K562 (cell line): ENCODE measurements around the gene CAPZA1. TPM values are rescaled to one million over a fixed set of nuclear protein-coding genes. Genes with fewer than 3 reads are reported as not detected.

Experiments
- E2F4 ChIP-seq: sonication (generic); formaldehyde crosslinking; IDR thresholded peaks from 2 replicates; pipeline ENCODE4 v1.8.0; 2022; ENCODE audit warnings: mild to moderate bottlenecking, low read depth, missing genetic modification reagents
- MAX ChIP-seq: sonication (generic); formaldehyde crosslinking; IDR thresholded peaks from 2 replicates; pipeline ENCODE4 v1.9.0; 2022; ENCODE audit warnings: mild to moderate bottlenecking, missing genetic modification reagents
- ZBTB40 ChIP-seq, 2 experiments: fragments of 450-650 bp in 1 of 2; sonication (generic) in 1 of 2; formaldehyde crosslinking in 1 of 2; IDR thresholded peaks; 2 replicates each; pipeline versions ENCODE4 v1.7.1 to v1.9.0; 2016 to 2022; ENCODE audit warnings: inconsistent platforms in 1 of 2, mild to moderate bottlenecking in 1 of 2, missing genetic modification reagents in 1 of 2
- ZBTB43 ChIP-seq: sonication (generic); formaldehyde crosslinking; IDR thresholded peaks from 2 replicates; pipeline ENCODE4 v1.8.0; 2023; ENCODE audit warnings: mild to moderate bottlenecking, missing genetic modification reagents
- ZNF124 ChIP-seq: sonication (generic); formaldehyde crosslinking; IDR thresholded peaks from 2 replicates; pipeline ENCODE4 v1.8.1; 2022; ENCODE audit warnings: missing genetic modification reagents
- ZNF592 ChIP-seq: fragments of 450-650 bp; IDR thresholded peaks from 2 replicates; pipeline ENCODE4 v1.6.1; 2017; ENCODE audit warnings: antibody characterized with exemption, mild to moderate bottlenecking
- ZNF717 ChIP-seq: fragments of 250-450 bp; sonication (Bioruptor Pico); IDR thresholded peaks from 2 replicates; pipeline ENCODE4 v1.5.0; 2021
- polyA plus RNA-seq, 8 experiments: library from polyadenylated mRNA; depleted of rRNA in 4 of 8; stranded (reverse) in 5 of 8; unstranded in 3 of 8; fragments of >200 nt; fragmentation: Nextera tagmentation in 2 of 8; fragmentation: Illumina TruSeq in 1 of 8; extraction: Ambion mirVana in 2 of 8; extraction: Trizol in 1 of 8; gene quantifications; 2 replicates each; pipeline versions ENCODE4 v1.2.1 to v1.2.3, GENCODE V29; 2011 to 2014; ENCODE audit warnings: inconsistent platforms in 1 of 8, missing spikeins in 1 of 8
- total RNA-seq, 7 experiments: library from RNA; depleted of rRNA in 6 of 7; stranded (reverse); fragments of >200 nt in 6 of 7; fragmentation: Illumina TruSeq in 2 of 7; extraction: Trizol in 2 of 7; gene quantifications; 2 replicates each; pipeline versions ENCODE4 v1.2.1 to v1.2.3, GENCODE V29; 2011 to 2021; ENCODE audit warnings: low replicate concordance in 1 of 7

Gene CAPZA1
- total and polyA plus RNA-seq, 9 of the 15 experiments (the other 6 are each of a cell fraction or from before 2014, with no cell fraction given): 237 to 1,020 (median 306) TPM

- TF ChIP-seq ZBTB40 (IDR thresholded peaks at IDR 0.05): no peak
- TF ChIP-seq ZBTB40 (CRISPR knock-in tag; IDR thresholded peaks at IDR 0.05): no peak
- TF ChIP-seq ZBTB43 (CRISPR knock-in tag): peak; percentile 29; the same call in 1 of the 2 replicates
- TF ChIP-seq ZNF124 (CRISPR knock-in tag): no peak
- TF ChIP-seq ZNF717 (CRISPR knock-in tag): no peak
- no peak for TF ChIP-seq MAX
- no peak for TF ChIP-seq E2F4 (CRISPR knock-in tag)
- TF ChIP-seq ZNF592: no peak; the same call in none of the 2 replicates
These were observed 87.8 kb downstream of the CAPZA1 start (continued) for GRCh38 chr1:112707221-112708001.
